Activated CD8-positive, alpha-beta memory T cell treated with anti-CD3 and anti-CD28 coated beads, Interleukin-2, amount 50 U/mL, for 4 hours (primary cell): Measurements from ENCODE around the gene RAB3A.

Experiments used
- DNase-seq: peaks from one replicate; pipeline ENCODE4 v3.0.0-alpha.2; 2020

Gene RAB3A

DNA sequence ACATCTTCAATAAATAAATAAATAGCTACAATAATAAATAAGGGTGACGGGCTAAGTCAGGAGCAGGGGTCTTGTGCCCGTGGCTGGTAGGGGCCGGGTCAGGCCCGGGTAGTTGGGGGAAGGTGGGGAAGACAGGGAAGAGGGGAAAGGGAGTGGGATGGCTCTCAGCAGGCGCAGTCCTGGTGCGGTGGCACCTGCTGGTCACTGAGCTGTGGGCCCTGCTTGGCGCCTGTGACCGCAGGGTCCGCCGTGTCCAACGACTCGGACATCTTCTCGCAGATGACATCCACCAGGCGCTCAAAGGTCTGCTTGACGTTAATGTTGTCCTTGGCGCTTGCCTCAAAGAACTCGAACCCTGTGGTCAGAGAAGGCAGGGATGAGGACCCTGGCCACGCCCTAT is 6.5 kb downstream of the RAB3A start:
- DNase-seq, result no peak

DNA sequence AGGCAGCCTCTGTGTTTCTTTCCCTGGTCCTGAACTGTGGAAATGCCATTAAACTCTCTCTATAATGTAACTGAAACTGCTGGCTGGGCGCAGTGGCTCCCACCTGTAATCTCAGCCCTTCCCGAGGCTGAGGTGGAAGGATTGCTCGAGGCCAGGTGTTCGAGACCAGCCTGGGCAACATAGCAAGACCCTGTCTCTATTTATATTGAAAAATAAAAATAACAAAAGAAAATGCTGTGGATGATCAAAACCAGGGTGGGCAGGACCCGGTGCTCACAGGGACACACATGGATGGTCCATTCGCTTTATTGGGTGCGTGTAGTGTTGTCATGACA is 7.4 kb downstream of the RAB3A start:
- DNase-seq, result no peak

DNA sequence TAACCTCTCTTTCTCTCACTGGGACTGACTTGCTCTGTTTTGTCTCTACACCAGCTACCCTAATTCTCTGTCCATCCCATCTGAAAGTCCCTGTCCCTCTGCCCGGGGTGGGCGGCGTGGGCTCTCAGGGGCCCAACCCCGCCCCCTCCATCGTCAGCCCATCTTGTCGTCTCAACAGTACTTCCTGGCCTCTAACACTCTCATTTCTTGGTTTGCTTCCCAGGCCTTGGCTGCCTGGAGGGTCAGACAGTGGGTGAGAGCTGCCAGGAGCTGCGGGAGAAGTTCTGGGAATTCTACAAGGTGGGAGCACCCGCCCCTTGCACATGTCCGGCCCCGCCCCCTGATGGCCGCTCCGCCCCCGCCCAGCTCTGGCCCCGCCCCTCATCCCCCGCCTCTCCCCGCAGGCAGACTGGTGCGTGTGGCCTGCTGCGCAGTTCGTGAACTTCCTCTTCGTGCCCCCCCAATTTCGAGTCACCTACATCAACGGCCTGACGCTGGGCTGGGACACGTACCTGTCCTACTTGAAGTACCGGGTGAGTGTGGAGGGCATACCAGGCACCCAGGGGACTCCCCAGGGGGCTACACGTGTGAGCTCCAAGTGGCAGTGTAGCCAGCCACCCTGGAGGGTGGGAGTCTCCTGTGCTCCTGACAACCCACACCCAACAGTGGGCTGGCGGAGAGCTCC is 9.1 kb downstream of the RAB3A start:
- DNase-seq, result no peak

- no peak for DNase-seq
Observed at GRCh38 chr19:18194181-18194530, 9.7 kb downstream of the RAB3A start.

DNA sequence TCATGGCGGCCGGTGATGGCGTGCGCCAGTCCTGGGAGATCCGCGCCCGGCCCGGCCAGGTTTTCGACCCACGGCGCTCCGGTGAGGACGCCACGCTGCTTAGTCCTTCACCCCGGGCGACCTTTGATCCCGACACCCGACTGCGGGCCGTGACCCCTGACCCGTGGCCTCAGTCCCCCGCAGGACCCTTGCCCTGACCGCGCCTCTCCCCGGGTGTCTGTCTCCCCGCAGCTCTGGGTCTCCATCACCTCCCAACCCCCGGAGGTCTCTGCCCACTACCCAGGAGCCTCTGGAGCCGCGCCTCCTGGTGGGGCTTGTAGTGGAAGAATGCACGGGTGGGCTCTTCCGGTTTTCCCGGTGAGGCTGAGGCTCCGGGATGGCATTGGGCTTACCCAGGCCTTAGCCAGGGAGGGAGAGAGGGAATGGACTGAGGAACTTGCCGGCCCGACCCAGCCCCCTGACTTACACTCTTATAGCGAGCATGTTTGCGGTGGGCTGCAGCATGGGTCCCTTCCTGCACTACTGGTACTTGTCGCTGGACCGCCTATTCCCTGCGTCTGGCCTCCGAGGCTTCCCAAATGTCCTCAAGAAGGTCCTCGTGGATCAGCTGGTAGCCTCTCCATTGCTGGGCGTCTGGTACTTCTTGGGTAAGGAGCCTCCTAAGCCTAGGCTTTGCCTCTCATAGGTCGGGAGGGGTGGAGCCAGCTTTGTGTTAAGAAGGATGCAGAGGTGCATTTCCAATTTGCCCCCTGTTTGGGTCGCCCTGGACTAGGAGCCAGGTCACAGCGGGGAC is 10.3 kb downstream of the RAB3A start:
- DNase-seq, result no peak

- peak; percentile 96 for DNase-seq
Observed at GRCh38 chr19:18192673-18193387, 11.0 kb downstream of the RAB3A start, which contains the start of gene MPV17L2. MPV17L2 (plus strand) TSS chr19:18193218; CDS start chr19:18193282, 64 bp downstream.

- DNase-seq, result no peak
Observed at GRCh38 chr19:18191640-18192062, 12.2 kb downstream of the RAB3A start.

DNA sequence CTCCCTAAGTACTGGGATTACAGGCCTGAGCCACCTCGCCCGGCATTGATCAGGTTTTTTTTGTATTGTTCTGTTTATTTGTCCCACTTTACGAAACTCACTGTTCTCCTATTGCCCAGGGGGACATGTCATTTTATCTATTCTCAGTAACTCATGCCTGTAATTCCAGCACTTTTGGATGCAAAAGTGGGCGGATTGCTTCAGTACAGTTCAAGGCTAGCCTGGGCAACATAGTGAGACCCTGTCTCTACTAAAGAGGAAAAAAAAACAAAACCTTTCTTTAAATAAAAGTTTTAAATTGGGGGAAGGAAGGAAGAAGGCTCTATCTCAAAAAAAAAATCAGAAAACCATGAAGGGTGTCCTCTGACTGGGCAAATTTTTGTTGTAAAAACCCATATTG is 13.6 kb downstream of the RAB3A start:
- DNase-seq, result no peak

DNA sequence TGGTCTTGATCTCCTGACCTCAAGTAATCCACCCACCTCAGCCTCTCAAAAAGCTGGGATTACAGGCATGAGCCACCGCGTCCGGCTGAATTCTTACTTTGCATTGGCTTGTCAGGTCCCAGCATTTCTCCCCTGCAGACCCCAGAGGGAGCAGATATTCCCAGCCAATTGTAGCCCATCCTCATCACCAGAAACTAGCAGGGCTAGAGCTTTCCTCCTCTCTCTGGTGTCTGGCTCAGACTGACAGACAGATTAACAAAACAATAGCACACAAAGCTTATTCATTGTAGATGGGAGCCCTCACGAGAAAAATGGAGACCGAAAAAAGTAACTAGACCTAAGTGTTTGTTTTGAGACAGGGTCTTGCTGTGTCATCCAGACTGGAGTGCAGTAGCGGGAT is 18.3 kb downstream of the RAB3A start:
- DNase-seq, result no peak

GRCh38 chr19:18183529-18183928 is 20.3 kb downstream of the RAB3A start:
- no peak for DNase-seq

DNA sequence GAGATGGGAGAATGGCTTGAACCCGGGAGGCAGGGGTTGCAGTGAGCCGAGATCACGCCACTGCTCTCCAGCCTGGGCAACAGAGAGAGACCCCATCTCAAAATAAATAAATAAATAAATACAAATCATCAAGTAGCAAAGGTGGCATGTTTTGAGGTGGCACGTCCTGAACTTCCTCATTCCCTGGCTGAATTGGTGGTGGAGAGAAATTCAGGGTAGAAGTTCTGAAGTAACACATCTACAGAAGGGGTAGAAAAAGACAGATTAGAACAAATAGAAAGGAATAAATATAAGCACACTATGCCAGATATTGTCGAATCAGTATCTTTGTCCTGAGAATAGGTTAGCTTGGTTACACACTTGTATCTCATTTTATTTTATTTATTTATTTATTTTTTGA is 23.9 kb downstream of the RAB3A start:
- no peak for DNase-seq

GRCh38 chr19:18176367-18177310 is 27.2 kb downstream of the RAB3A start:
- no peak for DNase-seq

DNA sequence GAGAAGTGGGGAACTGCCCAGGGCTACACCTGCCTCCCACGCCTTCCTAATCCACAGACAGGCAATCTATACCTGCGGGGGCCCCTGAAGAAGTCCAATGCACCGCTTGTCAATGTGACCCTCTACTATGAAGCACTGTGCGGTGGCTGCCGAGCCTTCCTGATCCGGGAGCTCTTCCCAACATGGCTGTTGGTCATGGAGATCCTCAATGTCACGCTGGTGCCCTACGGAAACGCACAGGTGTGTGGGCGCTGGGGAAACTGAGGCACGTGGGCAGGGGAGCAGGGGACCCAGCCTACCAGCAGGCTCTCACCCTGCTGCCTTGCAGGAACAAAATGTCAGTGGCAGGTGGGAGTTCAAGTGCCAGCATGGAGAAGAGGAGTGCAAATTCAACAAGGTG is 28.9 kb downstream of the RAB3A start:
- DNase-seq, result no peak

DNA sequence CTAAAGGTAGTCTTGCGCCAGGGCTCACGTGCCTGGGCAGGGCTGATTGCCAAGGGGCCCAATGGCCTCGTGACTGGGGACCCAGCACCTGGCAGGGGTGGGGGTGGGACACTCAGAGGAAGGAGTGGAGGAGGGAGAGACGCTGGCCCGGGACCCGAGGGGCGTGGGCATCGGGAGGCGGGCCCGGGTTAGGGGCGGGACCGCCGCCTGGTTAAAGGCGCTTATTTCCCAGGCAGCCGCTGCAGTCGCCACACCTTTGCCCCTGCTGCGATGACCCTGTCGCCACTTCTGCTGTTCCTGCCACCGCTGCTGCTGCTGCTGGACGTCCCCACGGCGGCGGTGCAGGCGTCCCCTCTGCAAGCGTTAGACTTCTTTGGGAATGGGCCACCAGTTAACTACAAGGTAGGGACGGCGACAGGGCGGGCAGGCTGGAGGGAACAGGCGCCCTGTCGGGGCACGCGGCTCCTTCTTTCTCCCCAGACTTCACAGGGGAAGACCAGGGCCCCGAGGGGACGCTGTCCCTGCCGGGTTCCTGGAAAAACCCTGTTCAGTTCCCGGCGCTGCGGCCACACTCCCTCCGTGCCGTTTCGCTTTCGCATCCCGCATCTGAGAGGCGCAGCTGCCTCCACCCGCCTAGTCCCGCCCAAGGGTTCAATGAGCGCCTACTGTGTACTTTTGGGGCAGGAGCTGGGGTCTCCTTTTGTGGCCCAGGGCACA is 30.1 kb downstream of the RAB3A start, which contains the start of gene IFI30:
TSS of gene IFI30 (plus strand) at position 242 of the 717 bp plus-strand sequence. CDS start at position 271, 29 bp downstream.
- DNase-seq, result peak; percentile 58

GRCh38 chr19:18173054-18173571 is 30.7 kb downstream of the RAB3A start:
- DNase-seq, result no peak

DNA sequence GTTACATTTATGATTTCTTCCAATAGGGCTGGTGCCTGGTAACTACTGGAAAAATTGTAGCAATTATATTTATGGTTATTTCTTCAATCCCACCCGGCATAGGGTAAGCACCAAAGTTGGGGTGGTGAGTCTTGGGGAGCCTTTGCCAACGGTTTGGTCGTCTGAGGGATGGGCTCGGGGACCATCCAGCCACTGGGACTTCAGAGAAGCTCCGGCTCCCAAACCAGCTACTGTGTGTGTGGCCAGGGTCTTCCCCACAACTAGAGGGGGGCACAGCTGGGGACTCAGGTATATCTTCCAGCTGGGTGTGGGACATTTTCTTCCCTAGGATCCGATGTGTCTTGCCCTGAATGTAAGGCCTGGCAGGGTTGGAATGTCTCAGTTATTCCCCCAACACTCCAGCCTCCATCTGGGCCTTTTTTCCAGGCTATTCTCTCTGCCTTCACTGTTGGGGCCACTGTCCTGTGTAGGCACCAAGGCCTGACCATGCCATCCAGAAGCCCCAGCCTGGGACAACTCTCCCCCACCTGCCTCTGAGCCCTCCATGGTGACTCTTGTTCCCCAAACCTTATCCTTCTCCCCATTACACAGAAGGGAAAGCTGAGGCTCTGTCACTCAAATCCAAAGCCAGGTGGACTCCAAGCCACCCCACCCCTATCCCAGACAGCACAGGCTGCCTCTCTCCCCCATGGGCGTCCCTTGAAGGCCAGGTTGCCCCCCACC is 31.4 kb downstream of the RAB3A start:
- DNase-seq, result no peak

DNA sequence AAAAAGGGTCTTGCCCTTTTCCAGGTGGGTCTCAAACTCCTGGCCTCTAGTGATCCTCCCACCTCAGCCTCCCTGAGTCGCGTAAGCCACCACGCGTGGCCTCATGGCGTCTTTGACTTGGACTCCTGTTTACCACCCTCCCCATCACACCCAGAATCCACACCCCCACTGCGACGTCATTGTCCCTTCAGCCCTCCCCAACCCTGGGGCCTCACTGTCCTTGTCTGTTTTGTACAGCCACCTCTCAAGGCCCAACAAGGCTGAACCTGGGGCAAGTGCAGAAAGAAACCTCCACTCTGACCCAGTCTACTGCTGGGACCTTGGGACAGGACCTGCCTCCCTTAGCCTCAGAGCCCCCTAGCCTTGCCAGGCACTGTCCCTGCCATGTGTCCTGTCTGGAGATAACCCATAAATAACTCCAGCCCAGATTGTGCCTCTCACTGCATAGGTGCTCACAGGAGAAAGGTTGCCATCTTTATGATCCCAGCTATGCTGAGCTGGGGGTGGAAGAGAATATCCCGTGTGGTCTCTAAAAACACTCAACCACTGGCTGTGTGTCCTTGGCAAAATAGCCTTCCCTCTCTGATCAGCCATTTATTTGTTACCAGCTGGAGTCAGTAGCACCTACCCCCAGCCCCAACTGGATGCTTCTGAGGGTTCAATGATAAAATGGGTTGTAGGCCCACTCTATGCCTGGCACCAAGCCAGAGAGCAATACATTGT is 32.1 kb downstream of the RAB3A start:
- DNase-seq, result no peak

- no peak for DNase-seq
Observed at GRCh38 chr19:18170714-18171255, 33.1 kb downstream of the RAB3A start.

GRCh38 chr19:18168673-18169381 is 35.0 kb downstream of the RAB3A start:
- DNase-seq, result no peak
